NCI-H1092 (cell line): Measurements from ENCODE around the gene ZBTB9.
A peak's percentile ranks its signal among the peaks of the same experiment; 100 is the strongest.

ENCODE experiments used
- DNase-seq: peaks from one replicate; lab custom pipeline; 2025; lab: John Stamatoyannopoulos, UW

Gene ZBTB9

DNA sequence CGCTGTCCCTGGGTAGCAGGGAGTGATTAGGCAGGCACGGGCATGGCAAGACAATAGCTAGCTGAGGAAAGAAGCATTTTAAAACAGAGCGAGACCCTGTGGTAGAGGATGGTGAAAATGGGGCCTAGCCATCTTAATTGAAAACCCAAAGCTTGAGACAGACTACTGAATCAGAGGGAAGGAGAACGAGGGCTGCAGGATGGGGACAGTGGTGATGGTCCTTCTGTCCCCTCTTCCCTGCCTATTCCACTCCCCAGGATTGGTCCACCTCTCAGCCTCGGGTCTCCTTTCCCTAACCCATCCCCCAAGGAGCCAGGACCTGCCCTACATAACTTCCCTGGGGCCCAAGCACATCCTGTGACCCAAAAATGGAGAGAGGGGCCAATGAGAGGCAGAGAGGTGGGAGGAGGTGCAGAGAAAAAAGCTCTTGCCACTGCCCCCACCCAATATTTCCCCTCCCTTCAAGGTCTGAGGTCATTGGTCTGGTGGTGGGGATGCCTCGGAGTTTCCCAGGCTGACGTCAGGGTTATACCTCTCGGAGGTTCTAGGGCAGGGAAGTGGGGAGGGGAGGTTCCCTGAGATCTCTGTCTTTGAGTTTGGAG is 35.6 kb upstream of the ZBTB9 start:
- no peak for DNase-seq

DNA sequence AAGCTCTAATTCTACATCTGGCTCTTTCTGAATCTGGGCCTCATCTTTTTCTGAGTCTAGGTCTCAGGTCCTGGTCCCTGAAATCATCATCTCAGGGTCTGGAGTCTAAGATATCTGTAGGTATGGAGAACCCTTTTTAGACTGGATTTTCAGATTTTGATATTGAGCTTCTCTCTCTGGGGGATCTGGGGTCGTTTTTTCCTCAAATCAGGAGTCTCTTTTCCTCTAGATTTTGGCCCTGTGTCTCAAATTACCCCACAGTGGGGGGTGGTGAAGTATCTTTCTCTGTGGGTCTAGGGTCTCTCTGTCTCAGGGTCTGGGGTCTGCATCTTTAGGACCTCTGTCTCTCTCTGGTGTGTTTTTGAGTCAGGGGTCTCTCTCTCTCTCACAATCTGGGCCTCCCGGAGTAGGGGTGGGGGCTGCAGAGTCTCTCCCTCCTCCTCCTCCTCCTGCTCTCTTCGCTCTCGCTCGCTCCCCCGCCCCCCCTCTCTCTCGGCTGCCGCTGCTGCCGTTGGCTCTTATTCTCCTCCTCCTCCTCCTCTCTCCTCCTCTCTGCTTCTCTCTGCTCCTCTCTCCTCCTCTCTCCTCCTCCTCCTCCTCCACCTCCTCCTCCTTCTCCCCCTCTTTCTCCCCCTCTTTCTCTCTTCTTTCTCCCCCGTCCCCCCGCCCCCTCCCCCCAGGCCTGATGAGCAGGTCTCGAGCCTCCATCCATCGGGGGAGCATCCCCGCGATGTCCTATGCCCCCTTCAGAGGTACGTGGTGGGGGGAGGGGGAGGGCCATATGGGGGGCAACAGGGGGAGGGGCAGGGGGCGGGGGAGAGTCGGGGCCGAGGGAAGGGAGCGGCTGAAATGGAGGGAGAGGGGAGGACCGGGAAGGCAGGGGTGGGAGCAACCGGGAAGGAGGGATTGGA is 34.5 kb upstream of the ZBTB9 start, which contains the start of gene SYNGAP1:
SYNGAP1 (plus strand) TSS at position 486 of the 911 bp plus-strand sequence; CDS start at position 686, 200 bp downstream.
- DNase-seq, result peak; percentile 9

DNA sequence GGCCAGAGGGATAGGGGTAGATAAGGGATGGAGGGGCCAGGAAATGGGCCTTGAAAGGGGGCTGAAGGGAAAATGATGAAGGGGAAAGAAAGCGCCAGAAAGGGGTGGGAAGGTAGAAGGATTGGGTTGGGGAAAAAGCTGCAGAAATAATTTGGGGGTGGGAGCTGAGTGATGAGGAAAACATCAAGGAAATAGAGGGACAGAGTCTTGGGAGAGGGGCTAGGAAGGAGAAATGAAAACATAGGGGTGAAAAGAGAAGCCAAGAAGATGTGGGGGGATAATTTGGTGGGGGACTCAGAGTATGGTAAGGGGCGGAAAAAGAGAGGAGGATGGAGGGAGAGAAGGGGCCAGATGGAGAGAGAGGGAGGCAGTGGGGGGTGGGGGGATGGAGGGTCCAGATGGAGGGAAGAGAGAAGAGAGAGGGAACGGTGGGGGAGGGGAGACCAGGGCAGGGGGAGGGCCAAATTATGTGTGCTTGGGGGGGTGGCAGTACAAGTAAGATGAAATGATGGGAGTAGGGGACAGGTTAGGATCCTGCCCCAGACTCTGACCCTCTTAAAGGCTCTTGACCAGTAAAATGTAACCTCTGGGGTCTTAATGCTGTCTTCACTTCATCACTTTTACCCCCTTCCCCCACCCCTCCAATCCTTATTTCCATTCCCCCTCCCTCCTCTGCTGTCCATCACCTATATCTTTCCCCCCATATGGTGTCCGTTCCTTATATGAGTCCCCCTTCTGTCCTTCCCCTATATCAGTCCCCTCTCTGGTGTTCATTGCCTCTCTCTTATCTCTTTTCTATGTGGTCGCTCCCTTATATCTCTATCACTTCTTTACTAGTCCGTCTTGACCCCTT is 33.7 kb upstream of the ZBTB9 start:
- DNase-seq, result no peak

DNA sequence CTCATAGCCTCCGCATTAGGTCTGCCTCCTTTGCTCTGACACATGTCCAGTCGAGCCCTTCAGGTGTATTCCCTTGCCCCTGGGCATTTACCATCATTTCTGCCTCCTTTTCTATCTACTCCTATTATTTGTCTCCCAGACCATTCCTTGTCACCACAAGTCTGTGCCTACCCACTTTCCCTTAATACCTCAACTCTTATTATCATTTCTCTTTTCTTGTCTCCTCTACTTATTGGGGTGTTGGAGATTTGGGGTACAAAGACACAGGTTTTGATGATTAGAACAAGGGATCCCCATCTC is 33.1 kb upstream of the ZBTB9 start:
- no peak for DNase-seq

DNA sequence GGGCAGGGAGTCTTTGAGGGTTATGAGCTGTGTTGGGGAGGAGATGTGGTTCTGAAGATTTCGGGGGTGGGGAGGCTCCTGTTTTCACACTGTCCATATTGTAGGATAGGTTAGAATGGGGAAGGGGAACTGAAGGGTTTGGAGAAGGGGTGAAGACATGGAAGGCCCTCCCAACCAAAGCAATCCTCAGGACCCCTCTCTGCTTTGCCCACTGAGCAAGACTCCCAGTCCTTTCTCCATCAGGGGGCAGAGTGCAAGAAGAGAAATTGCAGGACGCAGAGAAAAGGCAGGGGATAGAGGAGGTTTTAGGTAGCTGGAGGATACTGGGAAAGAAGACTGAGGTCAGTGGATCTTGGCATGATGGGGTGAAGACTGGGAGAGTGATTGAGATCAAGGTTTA is 30.6 kb upstream of the ZBTB9 start:
- no peak for DNase-seq

DNA sequence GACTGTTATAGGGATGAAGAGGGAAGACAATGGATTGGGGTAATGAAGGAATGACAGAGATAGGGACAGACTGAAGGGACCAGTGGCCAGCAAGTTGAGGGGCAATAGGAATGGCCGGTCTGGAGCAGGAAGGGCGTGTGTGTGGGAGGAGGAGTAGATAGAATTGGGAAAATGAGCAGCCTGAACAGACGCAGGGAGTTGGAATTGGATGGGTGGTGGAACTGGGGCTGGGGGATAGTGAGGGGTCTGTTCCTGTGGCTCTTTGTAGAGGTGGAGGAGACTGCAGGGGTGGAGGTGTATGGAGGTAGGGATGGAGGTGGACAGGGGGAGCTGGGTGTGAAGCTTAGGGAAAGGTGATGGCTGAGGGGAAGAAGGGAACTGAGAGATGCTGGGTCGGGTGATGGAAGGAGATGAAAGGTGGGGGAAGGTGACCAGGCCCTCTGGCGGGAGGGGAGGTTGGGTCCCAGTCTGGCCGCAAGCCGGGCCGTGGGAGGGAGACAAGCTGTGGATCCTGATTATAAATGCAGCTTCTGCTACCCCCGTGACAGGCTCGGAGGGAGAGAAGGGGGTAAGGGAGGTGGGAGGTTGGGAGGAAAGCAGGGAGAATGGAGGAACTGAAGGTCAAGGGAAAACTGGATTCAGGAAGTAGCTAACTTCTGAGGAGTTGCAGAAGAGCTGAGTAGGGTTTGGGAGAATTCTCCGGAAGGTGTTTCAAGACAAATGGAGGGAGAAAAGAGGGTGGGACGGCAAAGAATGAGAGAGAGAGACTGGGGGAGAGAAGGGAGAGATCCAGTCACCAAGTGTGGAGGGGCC is 29.3 kb upstream of the ZBTB9 start:
- no peak for DNase-seq

DNA sequence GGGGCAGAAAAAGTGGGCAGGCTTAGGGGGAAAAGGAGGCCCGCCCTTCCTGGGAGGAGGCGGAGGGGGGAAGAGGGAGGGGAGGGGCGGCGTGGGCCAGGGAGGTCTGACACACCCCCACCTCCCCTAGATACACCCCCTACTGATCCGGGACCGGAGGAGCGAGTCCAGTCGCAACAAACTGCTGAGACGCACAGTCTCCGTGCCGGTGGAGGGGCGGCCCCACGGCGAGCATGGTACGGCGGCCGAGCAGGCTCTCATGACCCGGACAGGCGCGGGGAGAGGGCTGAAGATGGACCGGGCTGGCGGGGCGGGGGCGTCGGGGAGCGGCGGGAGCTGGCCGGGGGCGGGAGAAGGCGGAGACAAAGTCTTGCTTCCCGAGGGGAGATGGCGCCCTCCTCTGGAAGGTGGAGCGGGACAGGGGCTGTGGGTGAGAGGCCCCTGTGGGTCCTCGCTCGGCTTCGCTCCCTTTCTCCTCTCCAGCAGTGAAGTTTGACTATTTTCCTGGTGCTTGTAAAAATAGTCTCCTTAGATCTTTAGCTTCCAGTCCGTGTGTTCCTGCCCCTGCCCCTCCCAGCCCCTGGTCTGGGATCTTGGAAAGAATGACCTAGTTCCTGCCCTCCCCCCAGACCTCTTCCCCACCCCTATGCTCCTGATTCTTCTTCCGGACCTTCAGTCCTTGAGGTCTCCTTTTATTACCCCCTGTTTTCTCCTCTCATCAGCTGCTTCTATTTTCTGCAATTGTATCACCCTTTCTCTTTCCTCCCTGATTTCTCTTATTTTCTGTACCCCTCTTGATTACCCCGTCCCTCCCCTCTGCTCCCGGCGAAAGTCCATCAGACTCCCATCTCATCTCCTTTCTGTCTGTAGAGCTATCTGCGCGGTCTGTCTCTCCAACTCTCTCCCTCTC is 28.5 kb upstream of the ZBTB9 start:
- DNase-seq, result peak; percentile 29

DNA sequence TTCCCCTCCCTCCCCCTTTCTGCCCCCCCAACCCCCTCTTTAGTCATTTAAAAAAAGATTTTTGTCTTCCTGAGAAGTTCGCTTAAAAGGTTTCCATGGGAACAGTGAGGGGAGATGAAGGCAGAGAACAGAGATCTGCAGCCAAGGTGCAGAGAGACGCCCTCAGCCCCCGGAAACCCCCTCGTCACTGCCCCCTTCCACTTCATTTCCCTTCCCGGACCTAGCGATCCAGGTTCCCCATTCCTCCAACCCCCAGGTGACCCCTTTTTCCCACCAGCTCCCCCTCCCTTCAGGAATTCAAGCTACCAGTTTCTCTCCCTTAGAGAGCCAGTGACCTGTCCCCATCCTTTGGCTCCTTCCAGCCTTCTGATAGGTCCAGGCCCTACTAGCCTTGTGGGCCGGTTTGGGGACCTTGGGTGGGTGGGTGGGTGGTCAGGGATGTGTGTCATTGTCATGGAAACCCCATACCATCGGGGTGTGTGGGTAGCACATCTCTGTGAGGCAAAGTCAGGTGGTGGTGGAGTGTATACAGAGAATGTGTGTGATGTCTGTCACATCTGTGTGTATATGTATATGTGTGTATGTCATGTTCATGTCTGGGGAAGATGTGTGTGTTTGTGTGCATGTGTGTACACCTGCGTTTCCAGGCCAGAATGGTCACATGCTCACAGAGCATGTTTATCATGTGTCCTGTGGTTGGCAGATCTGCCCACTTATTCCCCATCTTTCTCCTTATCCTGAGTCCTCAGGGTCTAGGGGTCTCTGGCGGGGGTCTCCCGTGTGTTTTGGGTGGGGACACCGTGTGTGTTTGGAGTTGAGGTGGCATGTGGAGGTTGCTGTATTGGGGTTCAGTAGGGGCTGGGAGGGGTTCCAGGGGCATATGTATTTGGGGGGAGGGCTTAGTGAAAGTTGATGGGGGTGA is 27.5 kb upstream of the ZBTB9 start:
- DNase-seq, result no peak

DNA sequence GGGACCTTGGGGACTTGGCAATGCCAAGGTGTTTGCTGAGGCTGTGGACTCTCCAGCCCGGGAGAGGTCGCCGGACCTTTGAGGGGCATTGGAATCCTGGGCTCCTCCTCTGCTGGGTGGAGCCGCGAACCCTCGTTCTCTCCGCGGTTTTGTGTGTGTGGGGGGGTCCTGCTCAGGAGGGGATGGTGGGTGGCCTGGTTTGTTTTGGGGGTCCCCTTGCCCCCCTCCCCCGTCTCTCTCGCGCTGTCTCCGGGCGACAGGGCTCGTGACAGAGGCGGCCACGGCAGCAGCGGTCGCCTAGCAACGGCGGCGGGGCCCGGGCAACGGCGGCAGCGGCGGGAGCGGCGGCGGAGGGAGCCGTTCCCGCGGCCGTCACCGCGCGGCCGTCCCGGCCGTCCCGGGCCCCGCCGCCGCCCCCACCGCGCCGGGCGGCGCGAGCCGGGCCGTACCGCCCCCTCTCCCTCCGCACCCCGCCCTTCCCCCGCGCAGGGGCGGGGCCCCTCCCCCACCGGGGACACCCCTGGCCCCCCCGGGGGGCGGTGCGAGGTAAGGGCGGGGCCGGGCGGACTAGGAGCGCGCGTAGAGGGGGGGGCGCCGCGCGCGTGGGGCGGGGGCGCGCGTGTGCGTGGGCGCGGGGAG is 26.7 kb upstream of the ZBTB9 start:
- no peak for DNase-seq

DNA sequence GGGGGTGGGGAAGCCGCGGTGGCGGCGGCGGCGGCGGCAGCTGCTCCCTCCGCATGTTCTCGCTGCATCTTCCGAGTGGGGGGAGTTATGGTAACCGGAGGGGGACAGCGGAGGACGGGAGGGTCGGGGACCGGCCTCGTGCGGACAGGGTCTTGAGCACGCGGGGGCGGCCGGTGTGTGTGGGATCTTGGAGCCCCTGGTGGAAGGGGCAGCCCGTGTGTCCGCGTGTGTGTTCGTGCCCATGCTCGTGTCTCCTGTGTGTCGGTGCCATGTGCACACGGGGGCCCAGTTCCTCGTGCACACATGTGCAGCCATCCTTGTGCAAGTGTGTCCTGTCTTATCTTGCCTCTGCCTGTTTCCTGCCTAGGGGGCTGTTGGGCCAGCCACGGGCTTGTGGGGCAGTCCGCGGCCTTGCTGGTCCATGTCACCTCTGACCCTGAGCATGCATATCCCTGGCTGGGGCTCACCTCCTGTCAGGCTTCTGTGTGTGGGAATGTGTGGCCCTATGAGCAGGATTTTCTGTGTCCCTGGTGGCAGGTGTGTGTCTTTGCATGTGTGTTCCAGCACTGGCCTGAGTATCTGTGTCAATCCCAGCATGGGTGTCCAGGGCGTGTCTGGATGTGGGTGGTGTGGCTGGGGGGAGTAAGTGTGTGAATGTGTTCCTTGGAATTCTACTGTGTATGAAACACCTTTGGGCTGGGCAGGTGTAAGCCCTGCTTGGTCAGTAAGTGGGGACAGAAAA is 26.0 kb upstream of the ZBTB9 start:
- DNase-seq, result no peak

DNA sequence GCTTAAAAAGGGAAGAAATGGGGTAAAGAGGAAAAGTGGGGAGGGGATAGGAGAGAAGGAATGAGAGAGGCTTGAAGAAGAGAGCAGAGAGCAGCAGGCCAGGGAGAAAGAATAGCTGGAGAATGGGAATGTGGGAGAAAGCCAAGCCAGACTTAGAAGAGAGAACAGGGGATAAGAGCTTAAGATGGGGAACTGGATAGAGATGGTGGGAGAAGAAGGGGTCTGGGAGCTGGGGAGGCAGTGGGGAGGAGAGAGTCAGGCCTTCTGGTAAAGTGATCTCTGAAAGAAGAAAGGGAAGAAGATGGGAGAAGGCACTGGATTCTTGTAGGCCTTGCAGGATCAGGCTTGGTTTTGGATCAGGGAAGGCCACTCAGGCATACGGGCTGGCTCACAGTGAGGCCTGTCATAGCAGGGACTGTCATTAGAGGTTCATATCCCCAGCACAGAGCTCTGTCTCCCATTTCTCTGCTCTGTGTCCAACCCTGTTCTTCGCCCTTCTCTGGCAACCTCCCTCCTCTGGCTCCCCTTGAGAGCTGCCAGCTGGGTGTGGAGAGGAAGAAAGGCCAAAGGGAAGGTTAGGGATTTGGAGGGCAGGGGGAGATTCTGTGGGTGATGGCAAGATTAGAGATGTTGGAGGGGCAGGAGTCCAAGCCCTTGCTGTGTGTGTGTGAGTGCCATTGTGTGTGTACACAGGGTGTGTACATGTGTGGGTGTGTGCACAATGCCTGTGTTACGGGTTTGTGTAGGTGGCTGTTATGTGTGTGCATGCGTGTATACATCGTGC is 25.2 kb upstream of the ZBTB9 start:
- no peak for DNase-seq

DNA sequence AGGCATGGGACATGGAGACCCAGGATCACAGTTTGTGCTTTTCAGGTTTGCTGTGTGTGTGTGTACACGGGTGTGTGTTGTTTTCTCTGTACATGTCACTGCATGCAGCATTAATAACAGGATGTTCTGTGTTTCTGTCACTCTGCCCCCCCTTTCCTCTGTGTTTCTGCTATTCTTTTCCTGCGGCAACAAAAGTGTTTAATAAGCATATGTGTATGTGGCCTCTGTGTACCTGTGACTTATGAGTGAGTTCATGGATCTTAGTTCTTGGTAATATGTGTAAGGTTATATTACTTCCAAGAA is 24.7 kb upstream of the ZBTB9 start:
- DNase-seq, result no peak

DNA sequence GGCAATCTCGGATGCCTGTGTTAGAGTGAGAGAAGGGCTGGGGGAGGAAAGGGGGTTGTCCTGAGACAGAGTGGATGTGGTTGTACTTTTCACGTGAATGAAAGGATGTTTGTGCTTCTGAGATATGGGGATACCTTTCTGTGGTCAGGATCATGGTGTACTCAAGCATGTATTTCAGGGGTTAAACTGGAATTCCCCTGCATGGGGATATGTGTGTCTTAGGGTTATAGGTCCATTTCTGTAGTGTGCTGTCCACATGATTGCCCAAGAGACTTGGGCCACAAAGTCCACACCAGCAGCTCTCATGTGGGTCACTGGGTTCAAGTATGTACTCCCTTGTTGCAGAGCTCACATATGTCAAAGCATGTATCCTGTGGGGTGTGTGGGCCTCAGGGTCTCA is 24.0 kb upstream of the ZBTB9 start:
- no peak for DNase-seq

DNA sequence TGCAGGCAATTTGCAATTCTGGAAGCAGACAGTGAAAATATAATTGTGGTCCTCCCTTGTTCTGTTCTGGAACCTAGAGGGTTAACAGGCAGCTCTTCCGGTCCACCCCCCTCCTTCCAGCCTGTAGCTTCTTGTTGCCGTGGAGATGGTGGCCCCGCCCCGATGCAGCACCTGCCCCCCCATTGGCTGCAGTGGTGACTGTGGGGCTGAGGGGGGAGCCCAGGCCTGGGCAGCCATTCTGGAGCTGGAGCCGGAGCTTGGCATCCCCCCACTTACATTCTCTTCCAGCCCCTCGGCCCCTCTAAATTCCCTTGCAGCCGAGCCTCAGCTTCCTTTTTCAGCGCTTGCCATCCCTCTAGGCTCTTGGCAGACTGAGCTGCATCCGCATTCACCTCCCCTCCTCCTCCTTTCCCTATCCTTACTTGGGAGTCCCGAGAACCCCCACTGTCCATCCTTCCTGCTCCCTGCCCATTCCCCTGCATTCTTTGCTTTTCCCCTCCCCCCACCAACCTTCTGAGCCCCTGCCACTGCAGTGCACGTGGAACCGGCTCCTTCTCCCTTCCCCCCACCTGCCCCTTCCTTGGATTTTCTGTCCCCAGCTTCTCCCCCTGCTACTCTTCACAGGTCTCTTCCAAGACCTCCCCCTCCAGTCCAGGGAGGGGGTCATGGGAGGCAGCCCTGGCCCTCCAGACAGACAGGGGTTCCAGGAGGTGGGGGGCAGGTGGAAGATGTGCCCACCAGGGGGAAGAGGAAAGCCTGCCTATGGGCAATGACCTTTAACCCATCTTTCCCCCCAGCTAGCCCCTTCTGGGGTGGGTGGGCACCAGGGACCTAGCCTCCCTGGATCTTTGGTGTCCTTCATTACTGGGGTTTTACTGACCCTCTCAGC is 23.1 kb upstream of the ZBTB9 start:
- DNase-seq, result no peak

DNA sequence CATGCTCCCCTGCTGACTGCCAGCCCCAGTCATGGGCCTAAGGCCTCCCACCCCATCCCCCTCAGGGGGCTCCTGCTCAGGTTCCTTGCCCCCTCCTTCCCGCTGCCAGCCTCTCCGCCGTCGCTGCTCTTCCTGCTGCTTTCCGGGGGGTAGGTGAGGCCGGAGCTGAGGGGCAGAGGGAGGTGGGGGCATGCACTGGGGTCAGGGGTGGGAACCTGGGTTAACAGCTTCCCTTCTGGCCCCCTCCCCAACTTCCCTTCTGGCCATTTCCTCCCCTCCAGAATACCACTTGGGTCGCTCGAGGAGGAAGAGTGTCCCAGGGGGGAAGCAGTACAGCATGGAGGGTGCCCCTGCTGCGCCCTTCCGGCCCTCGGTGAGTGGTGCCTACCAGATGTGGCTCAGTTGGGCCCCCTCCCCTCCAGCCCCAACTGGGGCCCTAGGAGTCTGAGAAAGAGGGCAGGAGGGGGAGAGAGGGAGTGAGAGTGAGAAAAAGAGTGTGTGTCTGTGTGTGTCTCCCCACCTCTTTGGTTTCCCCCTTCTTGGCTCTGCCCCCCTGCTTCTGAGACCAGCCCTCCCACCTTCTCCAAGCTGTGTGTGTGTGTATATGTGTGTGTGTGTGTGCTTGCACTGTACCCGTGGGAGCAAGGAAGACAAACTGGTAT is 22.4 kb upstream of the ZBTB9 start:
- DNase-seq, result no peak

DNA sequence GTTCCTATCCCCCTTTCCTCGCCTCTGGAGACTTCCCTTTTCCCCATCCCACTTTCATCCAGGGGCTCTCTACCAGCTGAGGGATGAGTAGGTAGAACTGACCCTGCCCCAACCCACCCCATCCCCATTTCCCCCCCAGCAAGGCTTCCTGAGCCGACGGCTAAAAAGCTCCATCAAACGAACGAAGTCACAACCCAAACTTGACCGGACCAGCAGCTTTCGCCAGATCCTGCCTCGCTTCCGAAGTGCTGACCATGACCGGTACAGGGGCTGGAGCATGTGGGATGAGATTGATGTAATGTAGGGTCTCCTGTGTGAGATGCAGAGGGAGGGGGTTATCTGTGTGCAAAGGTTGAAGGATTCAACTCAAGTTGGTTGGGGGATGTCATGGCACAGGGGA is 21.8 kb upstream of the ZBTB9 start:
- DNase-seq, result no peak
